ENCODE measurements around the gene AAK1. TPM values are rescaled to one million over a fixed set of nuclear protein-coding genes. Genes with fewer than 3 reads are reported as not detected.

Gene AAK1
- polyA plus RNA-seq, 1 donor (not counting 4 experiments of a cell fraction or from before 2014, with no cell fraction given), result 12.3 TPM

DNA sequence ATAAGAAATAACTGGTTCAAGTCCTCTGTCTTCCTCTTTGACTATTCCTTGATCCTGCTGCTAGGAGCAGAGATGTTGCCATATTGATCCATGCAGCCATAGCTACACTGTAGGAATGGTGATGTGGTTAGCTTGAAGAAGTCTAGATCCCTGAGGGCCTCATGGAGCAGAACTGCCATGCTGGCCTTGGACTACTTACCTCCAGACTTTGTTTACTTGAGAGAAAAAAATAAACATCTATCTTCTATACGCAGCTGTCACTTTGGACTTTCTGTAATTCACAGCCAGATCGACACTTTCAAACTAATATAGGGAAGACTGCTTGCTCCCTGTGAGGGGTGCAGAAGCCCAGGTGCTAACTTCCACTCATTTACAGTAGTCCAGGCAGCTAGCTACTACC is 121.8 kb downstream of the AAK1 start:
- H3K27ac ChIP-seq (ENCODE audit: control insufficient read depth, insufficient read depth, low read length), result no peak overlapping the region
- no peaks in the 10 kb centered on the region for H3K27me3 ChIP-seq (ENCODE audit: control insufficient read depth, extremely low read depth, insufficient read depth, low read length)
- H3K9me1 ChIP-seq (ENCODE audit: control insufficient read depth, extremely low read depth, insufficient read depth, low read length), result no peaks in the 10 kb centered on the region
- H4K20me1 ChIP-seq (ENCODE audit: control insufficient read depth, extremely low read depth, insufficient read depth, low read length), result no peaks in the 10 kb centered on the region
- no peak for DNase-seq (ENCODE audit: low read depth, low spot score)
- H3K4me3 ChIP-seq (ENCODE audit: control insufficient read depth in 2 of 3, extremely low read depth in 1 of 3, insufficient read depth in 2 of 3, low read depth in 1 of 3, low read length in 3 of 3), result no peak overlapping the region
- peaks cover 15% of the 10 kb centered on the region for H3K4me1 ChIP-seq (ENCODE audit: control insufficient read depth, extremely low read depth, insufficient read depth, low read length)
- H3K36me3 ChIP-seq (ENCODE audit: control insufficient read depth in 2 of 2, extremely low read depth in 1 of 2, insufficient read depth in 2 of 2, low read length in 2 of 2), result peaks cover 9 to 25% of the 10 kb centered on the region in 2 experiments
- no peak for TF ChIP-seq EZH2 (IDR thresholded peaks at IDR 0.05; ENCODE audit: low read length)
- TF ChIP-seq, protein P1, sequence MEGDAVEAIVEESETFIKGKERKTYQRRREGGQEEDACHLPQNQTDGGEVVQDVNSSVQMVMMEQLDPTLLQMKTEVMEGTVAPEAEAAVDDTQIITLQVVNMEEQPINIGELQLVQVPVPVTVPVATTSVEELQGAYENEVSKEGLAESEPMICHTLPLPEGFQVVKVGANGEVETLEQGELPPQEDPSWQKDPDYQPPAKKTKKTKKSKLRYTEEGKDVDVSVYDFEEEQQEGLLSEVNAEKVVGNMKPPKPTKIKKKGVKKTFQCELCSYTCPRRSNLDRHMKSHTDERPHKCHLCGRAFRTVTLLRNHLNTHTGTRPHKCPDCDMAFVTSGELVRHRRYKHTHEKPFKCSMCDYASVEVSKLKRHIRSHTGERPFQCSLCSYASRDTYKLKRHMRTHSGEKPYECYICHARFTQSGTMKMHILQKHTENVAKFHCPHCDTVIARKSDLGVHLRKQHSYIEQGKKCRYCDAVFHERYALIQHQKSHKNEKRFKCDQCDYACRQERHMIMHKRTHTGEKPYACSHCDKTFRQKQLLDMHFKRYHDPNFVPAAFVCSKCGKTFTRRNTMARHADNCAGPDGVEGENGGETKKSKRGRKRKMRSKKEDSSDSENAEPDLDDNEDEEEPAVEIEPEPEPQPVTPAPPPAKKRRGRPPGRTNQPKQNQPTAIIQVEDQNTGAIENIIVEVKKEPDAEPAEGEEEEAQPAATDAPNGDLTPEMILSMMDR (optimal IDR thresholded peaks at IDR 0.05 in 1 of 3, IDR thresholded peaks at IDR 0.05 in 1 of 3, conservative IDR thresholded peaks at IDR 0.05 in 1 of 3; ENCODE audit: extremely low read depth in 1 of 3, insufficient read depth in 2 of 3, low read length in 3 of 3), result no peak
- dilution Hi-C loops (cut with MboI; ENCODE audit: extremely low pct_ligation_motif_present, low sequenced_read_pairs), result no loop called here
- no peaks in the 10 kb centered on the region for H3K9me3 ChIP-seq (ENCODE audit: control insufficient read depth, low read depth, low read length)
- H3K79me2 ChIP-seq (ENCODE audit: control insufficient read depth, insufficient read depth, low read length), result no peaks in the 10 kb centered on the region
- FAIRE-seq, result no peak
- no peak overlapping the region for H3K9ac ChIP-seq (ENCODE audit: control insufficient read depth, extremely low read depth, insufficient read depth, low read length)
- H3K4me2 ChIP-seq (ENCODE audit: control insufficient read depth, extremely low read depth, insufficient read depth, low read depth, low read length), result no peak overlapping the region
- no peak overlapping the region for H2AFZ ChIP-seq (ENCODE audit: control insufficient read depth, low read length)

GRCh38 chr2:69518841-69519240 is 124.7 kb downstream of the AAK1 start:
- Histone ChIP-seq H3K4me1 (ENCODE audit: control insufficient read depth, extremely low read depth, insufficient read depth, low read length) (peaks cover 15% of the 10 kb centered on the region), H3K79me2 (ENCODE audit: control insufficient read depth, insufficient read depth, low read length) (no peaks in the 10 kb centered on the region), H2AFZ (ENCODE audit: control insufficient read depth, low read length) (peak overlapping the region; percentile 29), H3K9me1 (ENCODE audit: control insufficient read depth, extremely low read depth, insufficient read depth, low read length) (no peaks in the 10 kb centered on the region), H3K9ac (ENCODE audit: control insufficient read depth, extremely low read depth, insufficient read depth, low read length) (peak overlapping the region; percentile 30), H3K4me3 (ENCODE audit: control insufficient read depth in 2 of 3, extremely low read depth in 1 of 3, insufficient read depth in 2 of 3, low read depth in 1 of 3, low read length in 3 of 3) (no peak overlapping the region), H3K36me3 (ENCODE audit: control insufficient read depth in 2 of 2, extremely low read depth in 1 of 2, insufficient read depth in 2 of 2, low read length in 2 of 2) (peaks cover 11 to 31% of the 10 kb centered on the region in 2 experiments), H3K4me2 (ENCODE audit: control insufficient read depth, extremely low read depth, insufficient read depth, low read depth, low read length) (peak overlapping the region; percentile 49), H4K20me1 (ENCODE audit: control insufficient read depth, extremely low read depth, insufficient read depth, low read length) (no peaks in the 10 kb centered on the region), H3K27me3 (ENCODE audit: control insufficient read depth, extremely low read depth, insufficient read depth, low read length) (no peaks in the 10 kb centered on the region), H3K27ac (ENCODE audit: control insufficient read depth, insufficient read depth, low read length) (peak overlapping the region; percentile 77), H3K9me3 (ENCODE audit: control insufficient read depth, low read depth, low read length) (no peaks in the 10 kb centered on the region)
- TF ChIP-seq, protein P1 (optimal IDR thresholded peaks at IDR 0.05 in 1 of 3, IDR thresholded peaks at IDR 0.05 in 1 of 3, conservative IDR thresholded peaks at IDR 0.05 in 1 of 3; ENCODE audit: extremely low read depth in 1 of 3, insufficient read depth in 2 of 3, low read length in 3 of 3), result no peak
- TF ChIP-seq EZH2 (IDR thresholded peaks at IDR 0.05; ENCODE audit: low read length), result no peak
- DNase-seq (ENCODE audit: low read depth, low spot score) (peak; percentile 95), FAIRE-seq (peak; percentile 81)
- dilution Hi-C loops (cut with MboI; ENCODE audit: extremely low pct_ligation_motif_present, low sequenced_read_pairs), result no loop called here

Measured in keratinocyte (primary cell).